HepG2 (cell line): Measurements from ENCODE around the gene PRKCB. TPM values are rescaled to one million over a fixed set of nuclear protein-coding genes. Genes with fewer than 3 reads are reported as not detected.

Source experiments
- ATF1 ChIP-seq: IDR thresholded peaks from 2 replicates; pipeline ENCODE4 v1.6.1; 2016; ENCODE audit warnings: mild to moderate bottlenecking, control low read depth
- ATRX ChIP-seq: sonication (generic); formaldehyde crosslinking; IDR thresholded peaks from 2 replicates; pipeline ENCODE4 v1.4.0; 2020; ENCODE audit warnings: missing genetic modification reagents, borderline replicate concordance
- CREM ChIP-seq, 2 experiments: sonication (generic) in 1 of 2; formaldehyde crosslinking in 1 of 2; IDR thresholded peaks; 2 replicates each; pipeline versions ENCODE4 v1.4.0 to v1.6.1; 2016 to 2020; ENCODE audit warnings: antibody characterized with exemption in 1 of 2, mild to moderate bottlenecking in 1 of 2, missing genetic modification reagents in 1 of 2
- FOXO4 ChIP-seq: sonication (generic); formaldehyde crosslinking; conservative IDR thresholded peaks from 2 replicates; pipeline ENCODE4 v1.8.1; 2023; ENCODE audit warnings: missing genetic modification reagents
- HNF4G ChIP-seq, 2 experiments: sonication (generic) in 1 of 2; formaldehyde crosslinking in 1 of 2; IDR thresholded peaks; 2 replicates each; pipeline versions ENCODE4 v1.4.0 to v1.6.1; 2011 to 2020; ENCODE audit warnings: borderline replicate concordance in 2 of 2, low read depth in 2 of 2, mild to moderate bottlenecking in 2 of 2, low read length in 1 of 2, missing genetic modification reagents in 1 of 2, moderate library complexity in 1 of 2
- JDP2 ChIP-seq: sonication (generic); formaldehyde crosslinking; IDR thresholded peaks from 2 replicates; pipeline ENCODE4 v1.8.1; 2022; ENCODE audit warnings: missing genetic modification reagents, borderline replicate concordance
- MAF1 ChIP-seq: sonication (generic); formaldehyde crosslinking; IDR thresholded peaks from 2 replicates; pipeline ENCODE4 v1.5.0; 2020; ENCODE audit warnings: missing genetic modification reagents, borderline replicate concordance
- MAFF ChIP-seq: IDR thresholded peaks from 2 replicates; pipeline ENCODE4 v1.6.1; 2011; ENCODE audit warnings: low read depth, low read length, improper control_type of control experiment
- MED1 ChIP-seq: sonication (generic); formaldehyde crosslinking; IDR thresholded peaks from 2 replicates; pipeline ENCODE4 v1.4.0; 2020; ENCODE audit warnings: missing genetic modification reagents
- SCMH1 ChIP-seq: sonication (generic); formaldehyde crosslinking; IDR thresholded peaks from 2 replicates; pipeline ENCODE4 v1.9.0; 2021; ENCODE audit warnings: missing genetic modification reagents, mild to moderate bottlenecking, borderline replicate concordance
- SP4 ChIP-seq: sonication (generic); formaldehyde crosslinking; IDR thresholded peaks from 2 replicates; pipeline ENCODE4 v1.8.1; 2023; ENCODE audit warnings: mild to moderate bottlenecking, missing genetic modification reagents
- SRY ChIP-seq: sonication (generic); formaldehyde crosslinking; IDR thresholded peaks from 2 replicates; pipeline ENCODE4 v1.8.0; 2022; ENCODE audit warnings: mild to moderate bottlenecking, missing genetic modification reagents
- ZBTB10 ChIP-seq: sonication (generic); formaldehyde crosslinking; IDR thresholded peaks from 2 replicates; pipeline ENCODE4 v1.4.0; 2020; ENCODE audit warnings: missing genetic modification reagents, borderline replicate concordance
- ZBTB26 ChIP-seq: IDR thresholded peaks from 2 replicates; pipeline ENCODE4 v1.6.1; 2016; ENCODE audit warnings: missing compliant biosample characterization, missing genetic modification reagents, borderline replicate concordance
- ZBTB33 ChIP-seq: sonication (generic); formaldehyde crosslinking; IDR thresholded peaks from 2 replicates; pipeline ENCODE4 v1.4.0; 2020; ENCODE audit warnings: missing genetic modification reagents
- ZBTB43 ChIP-seq: sonication (generic); formaldehyde crosslinking; conservative IDR thresholded peaks from 2 replicates; pipeline ENCODE4 v1.4.0; 2020; ENCODE audit warnings: missing genetic modification reagents
- ZNF235 ChIP-seq: sonication (generic); formaldehyde crosslinking; IDR thresholded peaks from 2 replicates; pipeline ENCODE4 v1.8.1; 2023; ENCODE audit warnings: mild to moderate bottlenecking, missing genetic modification reagents, borderline replicate concordance
- ZNF282 ChIP-seq: fragments of 450-650 bp; IDR thresholded peaks from 2 replicates; pipeline ENCODE4 v1.6.1; 2018; ENCODE audit not compliant: partially characterized antibody
- ZNF629 ChIP-seq: sonication (generic); formaldehyde crosslinking; conservative IDR thresholded peaks from 2 replicates; pipeline ENCODE4 v1.5.0; 2020; ENCODE audit warnings: missing genetic modification reagents
- ZSCAN29 ChIP-seq: sonication (generic); formaldehyde crosslinking; conservative IDR thresholded peaks from 2 replicates; pipeline ENCODE4 v1.4.0; 2020; ENCODE audit warnings: mild to moderate bottlenecking, missing genetic modification reagents
- polyA plus RNA-seq, 8 experiments: library from polyadenylated mRNA; depleted of rRNA in 3 of 8; stranded (reverse) in 7 of 8; unstranded in 1 of 8; fragments of >200 nt; fragmentation: Illumina TruSeq in 4 of 8; extraction: Trizol in 4 of 8; gene quantifications; 2 replicates each; pipeline versions ENCODE4 v1.2.1 to v1.2.3, GENCODE V29; 2011 to 2016; ENCODE audit warnings: low read depth in 4 of 8, missing spikeins in 1 of 8, mixed read lengths in 1 of 8; ENCODE audit not compliant: insufficient read depth in 1 of 8
- total RNA-seq, 5 experiments: library from RNA; depleted of rRNA; stranded (reverse); fragments of >200 nt; fragmentation: Illumina TruSeq; extraction: Trizol; gene quantifications; 2 replicates each; pipeline ENCODE4 v1.2.3, GENCODE V29; 2016; ENCODE audit warnings: low read depth in 1 of 5

The PRKCB gene
- total and polyA plus RNA-seq, 2 of the 13 experiments (the other 11 are each of a cell fraction or from before 2014, with no cell fraction given), result 0.01 TPM; not detected in 1

- TF ChIP-seq FOXO4, result no peak
- no peak for TF ChIP-seq ZSCAN29 (CRISPR knock-in tag)
- no peak for TF ChIP-seq ZBTB43 (CRISPR knock-in tag)
- no peak for TF ChIP-seq SRY (CRISPR knock-in tag)
- no peak for TF ChIP-seq ZNF629
- TF ChIP-seq HNF4G (IDR thresholded peaks at IDR 0.05; ENCODE audit: borderline replicate concordance, low read depth, low read length), result no peak
- no peak for TF ChIP-seq HNF4G (CRISPR knock-in tag; IDR thresholded peaks at IDR 0.05; ENCODE audit: borderline replicate concordance, low read depth)
- TF ChIP-seq ZBTB26, result no peak
- peak; percentile 34; the same call in 1 of the 2 replicates for TF ChIP-seq MAF1 (CRISPR knock-in tag)
- TF ChIP-seq SP4 (CRISPR knock-in tag), result no peak
- no peak for TF ChIP-seq ZBTB10 (CRISPR knock-in tag)
- TF ChIP-seq MED1 (CRISPR knock-in tag), result no peak
- no peak for TF ChIP-seq ZNF235 (CRISPR knock-in tag)
- no peak for TF ChIP-seq ZBTB33
- no peak for TF ChIP-seq ZNF282
- TF ChIP-seq MAFF, result no peak
- no peak for TF ChIP-seq SCMH1
- no peak for TF ChIP-seq ATRX (CRISPR knock-in tag)
- no peak for TF ChIP-seq JDP2 (CRISPR knock-in tag)
- TF ChIP-seq ATF1 (CRISPR knock-in tag), result no peak
- TF ChIP-seq CREM (IDR thresholded peaks at IDR 0.05), result no peak
- no peak for TF ChIP-seq CREM (CRISPR knock-in tag; IDR thresholded peaks at IDR 0.05)
Measured at GRCh38 chr16:24255456-24256371, 419.9 kb downstream of the PRKCB start, which contains the start of gene CACNG3 (continued).
